Suppressor macrophage treated with lipopolysaccharide for 1 hour (primary cell): ENCODE results near the gene AGBL4.

Source experiments
- DNase-seq, 3 donors: peaks; one replicate each; pipeline ENCODE4 v3.0.0-alpha.2; 2020 to 2022

Gene AGBL4

GRCh38 chr1:49694251-49694827 lies 329.4 kb downstream of the AGBL4 start:
- no peak for DNase-seq

- DNase-seq: no peak
These were observed 337.6 kb downstream of the AGBL4 start for GRCh38 chr1:49686107-49686506.

GRCh38 chr1:49677706-49678105 lies 346.0 kb downstream of the AGBL4 start:
- DNase-seq: no peak

GRCh38 chr1:49651136-49651535 lies 372.6 kb downstream of the AGBL4 start:
- DNase-seq: no peak

- no peak for DNase-seq
These were observed 393.6 kb downstream of the AGBL4 start for GRCh38 chr1:49630156-49630555.

GRCh38 chr1:49627781-49628180 lies 396.0 kb downstream of the AGBL4 start:
- DNase-seq: no peak

GRCh38 chr1:49626472-49626871 lies 397.3 kb downstream of the AGBL4 start:
- DNase-seq: no peak

- DNase-seq: no peak
These were observed 400.9 kb downstream of the AGBL4 start for GRCh38 chr1:49622877-49623276.

- DNase-seq: no peak
These were observed 417.7 kb downstream of the AGBL4 start for GRCh38 chr1:49606082-49606481.

GRCh38 chr1:49597436-49597835 lies 426.3 kb downstream of the AGBL4 start:
- no peak for DNase-seq

GRCh38 chr1:49576327-49576901 lies 447.3 kb downstream of the AGBL4 start:
- no peak for DNase-seq

GRCh38 chr1:49556676-49557234 lies 467.0 kb downstream of the AGBL4 start:
- DNase-seq: no peak

- no peak for DNase-seq
These were observed 471.7 kb downstream of the AGBL4 start for GRCh38 chr1:49552101-49552500.

GRCh38 chr1:49544615-49545014 lies 479.1 kb downstream of the AGBL4 start:
- DNase-seq: no peak

- no peak for DNase-seq
These were observed 482.5 kb downstream of the AGBL4 start for GRCh38 chr1:49541096-49541752.

GRCh38 chr1:49527606-49528305 lies 496.0 kb downstream of the AGBL4 start:
- no peak for DNase-seq

- DNase-seq: no peak
These were observed 497.1 kb downstream of the AGBL4 start for GRCh38 chr1:49526672-49527071.

- DNase-seq: no peak
These were observed 500.0 kb downstream of the AGBL4 start for GRCh38 chr1:49523764-49524163.

- no peak for DNase-seq
These were observed 556.8 kb downstream of the AGBL4 start for GRCh38 chr1:49466961-49467360.

GRCh38 chr1:49465486-49466185 lies 558.1 kb downstream of the AGBL4 start:
- DNase-seq: no peak

GRCh38 chr1:49448200-49448599 lies 575.6 kb downstream of the AGBL4 start:
- no peak for DNase-seq

GRCh38 chr1:49436865-49437264 lies 586.9 kb downstream of the AGBL4 start:
- no peak for DNase-seq

GRCh38 chr1:49435291-49435690 lies 588.5 kb downstream of the AGBL4 start:
- DNase-seq: no peak
